ENCODE results near the gene ATXN1.
"Not testable (repeated sequence)": the region's sequence is repeated elsewhere in the genome, so short reads cannot be mapped to it uniquely, and the experiment has no call there.

ATXN1 gene

GRCh38 chr6:16400248-16400760 lies 361.0 kb downstream of the ATXN1 start:
- no peak for DNase-seq

DNA sequence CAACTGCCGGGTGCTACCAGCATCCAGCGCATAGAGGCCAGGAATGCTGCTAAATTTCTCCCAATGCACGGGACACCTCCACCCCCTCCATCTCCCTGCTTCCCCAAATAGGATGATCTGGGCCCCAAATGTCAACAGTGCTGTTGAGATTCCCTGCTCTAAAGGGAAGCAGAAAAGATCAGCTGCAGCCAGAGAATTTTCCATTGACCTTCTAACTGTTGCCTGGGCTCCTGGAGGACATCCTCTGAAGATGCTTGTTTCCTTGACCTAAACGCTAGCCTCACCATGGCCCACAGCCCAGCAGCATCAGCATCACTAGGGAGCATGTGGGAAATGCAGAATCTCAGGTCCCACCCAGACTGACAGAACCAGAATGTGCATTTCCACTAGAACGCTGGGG lies 361.6 kb downstream of the ATXN1 start:
- DNase-seq: no peak

- DNase-seq: no peak
These were observed 362.1 kb downstream of the ATXN1 start for GRCh38 chr6:16399158-16399557.

- no peak for DNase-seq
These were observed 362.7 kb downstream of the ATXN1 start for GRCh38 chr6:16398587-16398986.

DNA sequence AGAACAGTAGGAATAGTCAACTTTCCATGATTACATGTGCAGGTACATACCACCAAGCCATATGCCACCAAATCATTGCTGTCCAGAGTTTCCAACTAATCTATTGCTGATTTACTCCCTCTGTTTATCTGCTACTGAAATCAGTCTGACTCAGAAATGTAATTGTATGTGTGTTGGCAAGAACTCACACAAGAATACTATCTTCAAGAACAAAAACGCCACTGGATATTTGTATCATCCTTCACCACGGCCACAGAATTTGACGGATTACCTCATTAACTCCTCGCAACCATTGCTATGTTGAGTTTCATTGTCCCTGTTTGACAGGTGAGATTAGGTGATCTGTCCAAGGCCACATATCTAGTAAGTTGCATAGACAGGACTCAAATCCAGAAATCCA lies 363.6 kb downstream of the ATXN1 start:
- DNase-seq: no peak

DNA sequence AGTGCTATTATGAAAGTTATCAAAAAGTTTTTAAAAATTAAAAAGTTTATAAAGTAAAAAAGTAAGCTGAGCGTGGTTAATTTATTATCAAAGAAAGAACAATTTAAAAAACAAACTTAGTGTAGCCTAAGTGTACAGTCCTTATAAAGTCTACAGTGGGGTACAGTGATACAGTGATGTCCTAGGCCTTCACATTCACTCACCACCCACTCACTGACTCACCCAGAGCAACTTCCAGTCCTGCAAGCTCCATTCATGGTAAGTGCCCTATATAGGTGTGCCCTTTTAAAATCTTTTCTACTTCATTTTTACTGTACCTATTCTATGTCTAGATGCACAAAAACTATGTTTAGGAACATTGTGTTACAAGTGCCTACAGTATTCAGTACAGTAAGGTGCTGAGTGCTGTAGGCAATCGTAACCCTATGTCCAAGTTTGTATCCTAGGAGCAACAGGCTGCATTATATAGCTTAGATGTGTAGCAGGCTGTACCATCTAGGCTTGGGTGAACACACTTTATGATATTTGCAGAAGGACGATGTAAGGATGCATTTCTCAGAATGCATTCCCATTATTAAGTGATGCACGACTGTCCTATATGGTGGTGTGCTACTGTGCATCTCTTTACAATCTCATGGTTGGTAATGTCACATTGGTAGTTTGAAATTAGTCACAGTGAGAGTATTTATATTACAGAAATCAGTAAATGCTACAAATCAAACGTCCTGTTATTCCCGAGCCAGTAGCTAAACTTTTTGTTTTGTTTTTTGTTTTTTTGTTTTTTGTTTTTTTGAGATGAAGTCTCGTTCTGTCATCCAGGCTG lies 364.6 kb downstream of the ATXN1 start:
- no peak for DNase-seq

- DNase-seq: no peak
These were observed 366.6 kb downstream of the ATXN1 start for GRCh38 chr6:16394632-16395031.

- DNase-seq: no peak
These were observed 367.9 kb downstream of the ATXN1 start for GRCh38 chr6:16393326-16393725.

DNA sequence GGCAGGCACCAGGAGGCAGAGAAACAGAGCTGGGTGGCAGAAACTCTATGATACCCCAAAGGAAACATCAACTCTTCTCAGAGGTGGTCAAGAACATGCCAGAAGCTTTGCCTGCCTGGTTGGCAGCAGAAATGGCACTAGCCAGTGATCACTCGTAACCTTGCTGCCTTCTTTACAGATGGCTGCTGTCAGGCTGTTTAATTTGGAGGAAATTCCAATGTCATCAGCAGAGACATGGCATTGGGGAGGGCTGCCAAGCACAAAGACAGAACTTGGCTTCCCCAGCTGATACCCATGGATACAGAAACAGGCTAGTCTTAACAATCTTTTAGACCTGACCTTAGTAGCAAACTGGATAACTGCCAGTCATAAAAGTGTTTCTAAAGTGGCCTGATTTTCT lies 369.2 kb downstream of the ATXN1 start:
- no peak for DNase-seq

- DNase-seq: no peak
These were observed 369.8 kb downstream of the ATXN1 start for GRCh38 chr6:16391451-16391912.

GRCh38 chr6:16390909-16391450 lies 370.3 kb downstream of the ATXN1 start:
- not testable (repeated sequence) for DNase-seq

DNA sequence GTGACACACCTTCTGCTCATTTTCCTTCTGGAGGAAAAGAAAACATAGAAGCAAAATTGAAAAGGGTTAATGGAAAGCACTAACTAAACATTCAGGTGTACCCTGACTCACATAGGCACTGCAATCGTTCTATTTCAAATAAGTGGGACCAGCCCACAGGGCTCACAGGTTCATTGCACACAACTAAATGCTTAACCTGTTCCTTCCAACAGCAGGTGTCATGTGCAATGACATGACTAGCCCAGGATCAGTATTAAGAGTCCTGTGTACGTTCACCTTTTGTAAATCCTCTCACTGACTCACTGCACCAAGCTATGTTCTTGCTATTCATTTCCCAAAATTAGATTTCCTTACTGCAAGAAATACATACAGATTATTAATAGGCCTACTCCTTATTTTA lies 371.6 kb downstream of the ATXN1 start:
- DNase-seq: no peak

DNA sequence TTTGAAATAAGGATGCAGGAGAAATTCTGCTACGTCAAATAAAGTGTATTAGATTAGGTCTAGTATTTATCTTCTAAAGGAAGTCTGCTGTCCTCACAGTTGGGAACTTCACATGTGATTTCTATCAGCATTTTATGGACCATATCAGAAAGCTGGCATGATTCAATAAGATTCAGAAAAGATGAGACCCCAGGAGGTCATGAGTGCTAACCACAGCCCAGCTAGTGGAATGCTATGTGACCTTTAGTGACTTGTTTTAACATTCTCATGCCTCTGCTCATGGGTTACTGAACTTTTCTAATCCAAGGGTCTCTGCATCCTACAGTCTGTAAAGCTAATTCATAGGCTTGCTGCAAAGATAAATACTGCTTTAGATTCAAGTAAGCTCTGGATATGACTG lies 372.8 kb downstream of the ATXN1 start:
- DNase-seq: no peak

DNA sequence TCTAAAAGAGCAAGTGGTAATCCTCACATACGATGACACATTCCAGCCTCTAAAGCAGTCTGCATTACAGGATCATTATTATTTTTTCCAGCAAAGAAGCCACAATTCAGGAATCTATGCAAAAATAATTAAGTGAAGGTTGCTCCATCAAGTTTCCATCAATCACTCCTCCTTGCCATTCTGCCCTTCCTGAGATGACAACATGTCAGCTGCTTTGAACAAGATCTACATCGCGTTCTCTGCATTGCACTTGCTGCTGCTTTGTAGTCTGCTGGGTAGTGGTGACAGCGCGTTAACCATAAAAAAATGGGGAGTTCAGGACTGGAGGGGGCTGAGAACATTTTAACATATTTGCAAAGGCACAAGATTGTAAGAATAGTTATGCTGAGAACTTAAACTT lies 375.2 kb downstream of the ATXN1 start:
- no peak for DNase-seq

GRCh38 chr6:16383607-16384206 lies 377.6 kb downstream of the ATXN1 start:
- DNase-seq: no peak

GRCh38 chr6:16381968-16382367 lies 379.3 kb downstream of the ATXN1 start:
- DNase-seq: not testable (repeated sequence)

GRCh38 chr6:16380220-16380809 lies 380.9 kb downstream of the ATXN1 start:
- no peak for DNase-seq

DNA sequence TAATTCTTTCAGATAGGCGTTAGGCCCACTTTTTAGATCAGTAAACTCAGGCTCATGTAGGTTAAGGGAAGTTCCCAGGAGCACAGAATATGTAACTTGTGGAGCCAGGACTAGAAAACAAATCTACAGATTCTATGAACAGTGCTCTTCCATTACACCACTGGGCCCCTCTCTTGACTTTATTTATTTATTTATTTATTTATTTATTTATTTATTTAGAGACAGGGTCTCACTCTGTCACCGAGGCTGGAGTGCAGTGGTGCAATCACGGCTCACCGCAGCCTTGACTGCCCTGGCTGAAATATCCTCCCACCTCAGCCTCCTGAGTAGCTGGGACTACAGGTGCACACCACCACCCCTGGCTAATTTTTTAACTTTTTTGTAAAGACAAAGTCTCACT lies 382.9 kb downstream of the ATXN1 start:
- DNase-seq: not testable (repeated sequence)

- DNase-seq: no peak
These were observed 383.8 kb downstream of the ATXN1 start for GRCh38 chr6:16377470-16377869.

DNA sequence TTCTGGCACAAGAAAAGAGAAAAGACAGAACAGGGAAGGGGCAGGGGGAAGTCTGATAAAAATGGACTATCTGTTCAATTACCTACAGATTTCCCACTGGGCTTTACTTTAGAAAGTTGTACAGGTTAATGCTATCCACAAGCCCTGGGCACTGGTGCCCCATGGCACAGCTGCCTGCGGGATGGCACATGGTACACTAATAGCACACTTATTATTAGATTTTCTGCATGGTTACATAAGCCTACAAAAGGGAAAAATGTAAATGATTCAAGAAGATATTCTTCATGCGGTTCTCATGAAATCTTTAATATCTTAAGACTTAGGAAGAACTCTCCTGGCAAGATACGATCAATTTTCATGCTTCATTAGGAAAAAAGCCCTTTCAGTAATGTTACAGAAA lies 385.4 kb downstream of the ATXN1 start:
- DNase-seq: no peak

DNA sequence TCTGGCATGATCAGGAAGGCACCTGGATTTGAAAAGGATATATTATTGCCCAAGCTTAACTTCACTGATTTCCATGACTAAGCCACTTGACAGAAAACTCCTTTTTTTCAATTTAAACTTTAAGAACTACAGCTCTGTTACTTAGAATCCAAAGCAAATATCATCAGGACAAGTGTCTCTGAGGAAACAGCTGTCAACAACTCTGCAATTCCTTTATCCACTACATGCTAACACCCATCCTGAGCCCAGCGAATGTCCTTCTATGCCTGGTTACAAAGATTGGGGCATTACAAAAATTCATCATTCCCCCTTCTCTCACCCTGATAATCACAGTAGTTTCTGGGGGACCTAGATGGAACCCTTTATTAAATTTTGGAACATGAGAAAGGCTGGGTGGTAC lies 386.1 kb downstream of the ATXN1 start:
- no peak for DNase-seq

- DNase-seq: no peak
These were observed 386.6 kb downstream of the ATXN1 start for GRCh38 chr6:16374461-16375200.

- DNase-seq: no peak
These were observed 387.2 kb downstream of the ATXN1 start for GRCh38 chr6:16374016-16374415.
